D721Med (cell line): ENCODE data around the gene CRHR1.

ENCODE experiments used
- DNase-seq: peaks from one replicate; pipeline ENCODE4 v3.0.0; 2011; ENCODE audit warnings: low spot score; ENCODE audit not compliant: insufficient read length
- FAIRE-seq: peaks from 2 replicates; lab custom pipeline; 2011; peaks lifted over from hg19 to GRCh38; lab: Jason Lieb, UNC
- CTCF ChIP-seq: IDR thresholded peaks from 2 replicates; pipeline ENCODE4 v1.5.1; 2012; ENCODE audit warnings: mild to moderate bottlenecking, control low read depth; ENCODE audit not compliant: insufficient read depth; ENCODE audit errors: missing control alignments

CRHR1 gene

GRCh38 chr17:45863857-45864654 lies 79.9 kb downstream of the CRHR1 start:
- TF ChIP-seq CTCF = no peak
- DNase-seq = no peak
- no peak for FAIRE-seq

DNA sequence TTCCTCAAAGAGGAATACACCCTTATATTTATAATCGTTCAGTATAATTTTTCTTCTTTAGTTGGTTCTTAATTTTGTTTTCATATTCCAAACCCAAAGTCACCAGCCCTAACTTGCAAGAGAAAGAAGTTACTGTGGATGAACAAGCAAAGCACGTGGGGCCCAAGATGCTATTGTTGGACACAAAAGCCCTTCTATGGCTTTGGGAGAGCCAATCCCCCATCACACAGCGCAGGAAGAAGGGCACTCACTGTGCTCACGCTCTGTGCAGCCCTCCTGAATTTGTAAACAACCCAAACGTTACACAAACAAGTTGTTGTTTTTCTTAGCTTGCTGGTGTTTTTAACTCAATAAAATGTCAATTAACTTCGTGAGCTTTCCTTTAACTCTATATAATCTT lies 83.1 kb downstream of the CRHR1 start:
- DNase-seq (no peak), FAIRE-seq (no peak)

GRCh38 chr17:45867702-45868101 lies 83.6 kb downstream of the CRHR1 start:
- no peak for DNase-seq
- FAIRE-seq = no peak
- TF ChIP-seq CTCF = no peak

More for the DNA sequence above, 83.1 kb downstream of the CRHR1 start:
- no peak for TF ChIP-seq CTCF

DNA sequence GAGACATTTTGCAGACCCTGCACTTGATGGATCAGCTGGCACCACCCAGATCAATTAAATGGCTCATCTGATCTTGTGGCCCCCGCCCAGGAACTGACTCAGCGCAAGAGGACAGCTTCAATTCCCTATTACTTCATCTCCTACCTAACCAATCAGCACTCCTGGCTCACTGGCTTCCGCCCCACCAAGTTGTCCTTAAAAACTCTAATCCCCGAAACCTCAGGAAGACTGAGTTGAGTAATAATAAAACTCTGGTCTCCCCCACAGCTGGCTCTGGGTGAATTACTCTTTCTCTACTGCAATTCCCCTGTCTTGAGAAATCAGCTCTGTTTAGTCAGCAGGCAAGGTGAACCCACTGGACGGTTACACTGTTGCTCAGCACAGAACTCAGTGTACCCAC lies 84.2 kb downstream of the CRHR1 start:
- no peak for TF ChIP-seq CTCF
- FAIRE-seq (no peak), DNase-seq (no peak)

DNA sequence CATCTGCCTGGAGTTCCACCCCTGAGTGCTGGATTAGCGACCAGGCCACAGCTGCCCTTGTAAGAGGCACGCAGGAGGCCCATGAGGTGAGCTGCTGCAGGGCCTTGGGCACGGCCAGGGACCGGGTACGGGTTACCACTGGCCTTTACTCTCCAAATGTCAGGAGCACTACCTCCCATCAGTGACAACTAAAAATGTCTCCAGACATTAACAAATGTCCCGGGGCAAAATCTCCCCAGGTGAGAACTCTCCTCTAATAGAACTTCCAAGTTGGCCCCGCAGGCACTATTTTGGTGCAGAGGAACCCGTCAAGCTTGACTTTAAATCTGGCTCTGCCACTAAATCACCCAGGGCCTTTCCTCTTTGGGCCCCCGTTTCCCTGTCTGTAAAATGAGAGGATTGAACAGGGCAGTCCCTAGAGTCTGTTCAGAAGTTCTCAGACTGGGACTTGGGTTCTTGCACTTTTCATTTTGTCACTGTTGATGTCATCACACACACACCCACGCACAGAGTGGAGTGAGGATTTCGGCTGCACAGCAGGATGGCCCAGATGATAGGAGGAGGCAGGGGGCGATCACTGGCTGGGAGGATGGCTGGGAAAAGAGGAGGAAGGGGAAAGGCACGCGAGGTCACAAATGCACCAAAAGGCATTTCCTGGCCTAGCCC lies 85.7 kb downstream of the CRHR1 start:
- no peak for FAIRE-seq
- no peak for TF ChIP-seq CTCF
- DNase-seq = no peak

DNA sequence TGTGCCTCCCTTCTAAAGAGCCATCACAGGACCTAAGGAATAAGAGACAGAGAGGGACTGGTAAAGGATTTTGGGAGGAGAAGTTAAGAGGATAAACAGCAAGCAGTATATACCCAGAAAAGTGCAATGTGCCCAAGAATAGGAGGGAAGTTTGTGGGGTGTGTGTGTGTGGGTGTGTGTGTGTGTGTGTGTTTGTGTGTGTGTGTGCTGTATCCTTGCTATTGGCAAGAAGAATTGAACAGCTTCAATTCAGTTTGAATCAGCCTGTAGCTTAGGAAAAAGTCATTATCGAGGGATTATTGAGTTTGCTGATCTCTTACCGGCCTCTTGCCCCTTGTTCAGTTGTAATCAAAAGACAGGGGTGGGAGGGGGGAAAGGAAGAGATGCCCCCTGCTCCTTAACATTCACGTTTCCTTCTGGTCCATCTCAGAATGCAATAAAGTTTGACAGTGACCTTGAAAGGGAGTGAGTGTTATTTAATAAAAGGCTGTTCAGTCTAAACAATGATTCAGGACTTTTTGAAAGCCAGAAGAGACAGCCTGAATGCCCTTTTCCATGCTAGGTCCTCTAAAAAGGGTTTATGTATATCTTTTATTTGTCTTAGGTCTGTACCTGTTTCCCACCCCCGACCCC lies 86.3 kb downstream of the CRHR1 start:
- FAIRE-seq = no peak
- TF ChIP-seq CTCF = no peak
- DNase-seq = no peak
